Measurements from ENCODE around the gene CDAN1. TPM values are rescaled to one million over a fixed set of nuclear protein-coding genes. Genes with fewer than 3 reads are reported as not detected.

CDAN1 gene
- total RNA-seq, 2 experiments from 2014 or later, result 23.2 to 24.7 TPM

DNA sequence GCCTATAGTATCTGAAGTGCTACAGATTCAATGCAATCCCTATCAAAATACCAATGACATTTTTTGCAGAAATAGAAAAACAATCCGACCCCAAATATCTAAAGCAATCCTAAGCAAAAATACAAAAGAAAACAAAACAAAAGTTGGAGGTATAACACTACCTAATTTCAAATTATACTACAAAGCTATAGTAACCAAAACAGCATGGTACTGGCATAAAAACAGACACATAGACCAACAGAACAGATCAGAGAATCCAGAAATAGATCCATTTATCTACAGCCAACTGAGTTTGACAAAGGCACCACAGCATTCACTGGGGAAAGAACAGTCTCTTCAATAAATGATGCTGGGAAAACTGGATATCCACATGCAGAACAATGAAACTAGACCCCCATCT lies 23.8 kb upstream of the CDAN1 start:
- TF ChIP-seq, protein P1, sequence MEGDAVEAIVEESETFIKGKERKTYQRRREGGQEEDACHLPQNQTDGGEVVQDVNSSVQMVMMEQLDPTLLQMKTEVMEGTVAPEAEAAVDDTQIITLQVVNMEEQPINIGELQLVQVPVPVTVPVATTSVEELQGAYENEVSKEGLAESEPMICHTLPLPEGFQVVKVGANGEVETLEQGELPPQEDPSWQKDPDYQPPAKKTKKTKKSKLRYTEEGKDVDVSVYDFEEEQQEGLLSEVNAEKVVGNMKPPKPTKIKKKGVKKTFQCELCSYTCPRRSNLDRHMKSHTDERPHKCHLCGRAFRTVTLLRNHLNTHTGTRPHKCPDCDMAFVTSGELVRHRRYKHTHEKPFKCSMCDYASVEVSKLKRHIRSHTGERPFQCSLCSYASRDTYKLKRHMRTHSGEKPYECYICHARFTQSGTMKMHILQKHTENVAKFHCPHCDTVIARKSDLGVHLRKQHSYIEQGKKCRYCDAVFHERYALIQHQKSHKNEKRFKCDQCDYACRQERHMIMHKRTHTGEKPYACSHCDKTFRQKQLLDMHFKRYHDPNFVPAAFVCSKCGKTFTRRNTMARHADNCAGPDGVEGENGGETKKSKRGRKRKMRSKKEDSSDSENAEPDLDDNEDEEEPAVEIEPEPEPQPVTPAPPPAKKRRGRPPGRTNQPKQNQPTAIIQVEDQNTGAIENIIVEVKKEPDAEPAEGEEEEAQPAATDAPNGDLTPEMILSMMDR (IDR thresholded peaks at IDR 0.05), result no peak
- intact Hi-C loops (cut with DNase I, micrococcal nuclease), result no loop called here
- H3K27ac ChIP-seq (ENCODE audit: low read depth in 1 of 2, low read length in 2 of 2), result no peak overlapping the region
- H3K4me3 Mint-ChIP-seq, result no peak overlapping the region
- peaks cover 61% of the 10 kb centered on the region for H3K36me3 Mint-ChIP-seq (ENCODE audit: low read depth)
- peaks cover 19% of the 10 kb centered on the region for H3K9me3 Mint-ChIP-seq
- H3K4me1 ChIP-seq (ENCODE audit: insufficient read depth, low read length), result peaks cover 4% of the 10 kb centered on the region
- no peaks in the 10 kb centered on the region for H3K36me3 ChIP-seq (ENCODE audit: insufficient read depth, low read length)
- ATAC-seq (ENCODE audit: poor library complexity), result no peak
- ChIA-PET POLR2A (no interaction called here), CTCF (no interaction called here)
- DNase-seq, result no peak
- H3K27ac Mint-ChIP-seq, result no peak overlapping the region
- no peak overlapping the region for H3K4me3 ChIP-seq (ENCODE audit: low read length)
- H3K27me3 Mint-ChIP-seq, result no peaks in the 10 kb centered on the region
- H3K4me1 Mint-ChIP-seq (ENCODE audit: low read depth), result peaks cover 7% of the 10 kb centered on the region
- peaks cover 14 to 16% of the 10 kb centered on the region in 2 experiments for H3K9me3 ChIP-seq (ENCODE audit: control insufficient read depth in 1 of 2, insufficient read depth in 1 of 2, low read length in 2 of 2)
- H3K27me3 ChIP-seq (ENCODE audit: control insufficient read depth in 1 of 2, insufficient read depth in 2 of 2, low read length in 2 of 2), result no peaks in the 10 kb centered on the region

DNA sequence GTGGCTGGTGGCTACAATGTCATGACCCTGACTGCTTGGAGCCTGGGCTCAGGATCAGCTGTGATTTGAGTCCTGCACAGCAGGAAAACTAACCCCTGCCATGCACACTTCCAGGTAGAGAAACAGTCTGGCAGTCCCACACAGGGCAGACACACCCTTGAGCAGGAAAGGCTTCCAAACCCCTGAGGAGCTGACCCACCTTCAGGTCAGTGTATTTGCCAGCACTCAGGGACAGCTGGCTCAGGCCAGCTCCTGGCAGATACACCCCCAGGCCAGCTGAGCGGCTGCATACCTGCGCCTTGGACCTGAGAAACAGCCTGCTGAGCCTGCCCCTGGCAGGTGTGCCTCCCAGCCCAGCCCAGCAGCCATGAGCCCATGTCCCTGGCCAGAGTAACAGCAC lies 22.2 kb upstream of the CDAN1 start:
- Histone ChIP-seq H3K27ac (ENCODE audit: low read depth in 1 of 2, low read length in 2 of 2) (no peak overlapping the region), H3K4me3 (ENCODE audit: low read length) (no peak overlapping the region), H3K9me3 (ENCODE audit: control insufficient read depth in 1 of 2, insufficient read depth in 1 of 2, low read length in 2 of 2) (peaks cover 14 to 16% of the 10 kb centered on the region in 2 experiments), H3K27me3 (ENCODE audit: control insufficient read depth in 1 of 2, insufficient read depth in 2 of 2, low read length in 2 of 2) (no peaks in the 10 kb centered on the region), H3K36me3 (ENCODE audit: insufficient read depth, low read length) (no peaks in the 10 kb centered on the region), H3K4me1 (ENCODE audit: insufficient read depth, low read length) (peaks cover 4% of the 10 kb centered on the region)
- ATAC-seq (ENCODE audit: poor library complexity) (no peak), DNase-seq (no peak)
- Mint-ChIP-seq H3K9me3 (peaks cover 19% of the 10 kb centered on the region), H3K27ac (no peak overlapping the region), H3K36me3 (ENCODE audit: low read depth) (peaks cover 45% of the 10 kb centered on the region), H3K27me3 (no peaks in the 10 kb centered on the region), H3K4me1 (ENCODE audit: low read depth) (peaks cover 7% of the 10 kb centered on the region), H3K4me3 (no peak overlapping the region)
- TF ChIP-seq, protein P1 (IDR thresholded peaks at IDR 0.05), result no peak
- ChIA-PET POLR2A (no interaction called here), CTCF (no interaction called here)
- intact Hi-C loops (cut with DNase I, micrococcal nuclease), result no loop called here

DNA sequence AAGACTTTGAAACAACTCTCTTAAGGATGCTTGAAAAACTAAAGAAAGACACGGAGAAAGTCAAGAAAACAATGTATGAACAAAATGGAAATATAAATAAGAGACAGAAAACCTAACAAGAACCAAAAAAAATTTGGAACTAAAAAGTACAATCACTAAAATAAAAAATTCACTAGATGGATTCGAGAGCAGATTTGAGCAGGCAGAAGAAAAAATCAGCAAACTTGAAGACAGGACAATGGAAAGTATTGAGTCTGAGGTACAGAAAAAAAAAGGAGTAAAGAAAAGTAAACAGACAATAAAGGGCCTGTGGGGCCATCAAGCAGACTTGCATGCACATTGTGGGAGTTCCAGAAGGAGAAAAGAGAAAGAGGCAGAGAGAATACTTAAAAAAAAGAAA lies 13.4 kb upstream of the CDAN1 start:
- Mint-ChIP-seq H3K27ac (no peak overlapping the region), H3K4me3 (no peak overlapping the region), H3K36me3 (ENCODE audit: low read depth) (peaks cover 67% of the 10 kb centered on the region), H3K4me1 (ENCODE audit: low read depth) (no peaks in the 10 kb centered on the region), H3K27me3 (no peaks in the 10 kb centered on the region), H3K9me3 (peaks cover 5% of the 10 kb centered on the region)
- ChIA-PET CTCF (no interaction called here), POLR2A (interaction anchor here (0.7 kb wide), 1 partner anchor 34 kb away, joined by 3 read pairs; no protein-coding TSS in a partner anchor)
- TF ChIP-seq, protein P1 (IDR thresholded peaks at IDR 0.05), result no peak
- intact Hi-C loops (cut with DNase I, micrococcal nuclease), result no loop called here
- ATAC-seq (ENCODE audit: poor library complexity) (no peak), DNase-seq (no peak)
- Histone ChIP-seq H3K27me3 (ENCODE audit: control insufficient read depth in 1 of 2, insufficient read depth in 2 of 2, low read length in 2 of 2) (no peaks in the 10 kb centered on the region), H3K9me3 (ENCODE audit: control insufficient read depth in 1 of 2, insufficient read depth in 1 of 2, low read length in 2 of 2) (peaks cover 3 to 7% of the 10 kb centered on the region in 2 experiments), H3K4me1 (ENCODE audit: insufficient read depth, low read length) (no peaks in the 10 kb centered on the region), H3K36me3 (ENCODE audit: insufficient read depth, low read length) (peaks cover 42% of the 10 kb centered on the region), H3K27ac (ENCODE audit: low read depth in 1 of 2, low read length in 2 of 2) (no peak overlapping the region), H3K4me3 (ENCODE audit: low read length) (no peak overlapping the region)
